ENCODE data around the gene CACNA2D4.

The CACNA2D4 gene

GRCh38 chr12:1835211-1836131 lies 83.0 kb downstream of the CACNA2D4 start:
- DNase-seq (ENCODE audit: low read depth in 1 of 2, low spot score in 1 of 2), result no peak

DNA sequence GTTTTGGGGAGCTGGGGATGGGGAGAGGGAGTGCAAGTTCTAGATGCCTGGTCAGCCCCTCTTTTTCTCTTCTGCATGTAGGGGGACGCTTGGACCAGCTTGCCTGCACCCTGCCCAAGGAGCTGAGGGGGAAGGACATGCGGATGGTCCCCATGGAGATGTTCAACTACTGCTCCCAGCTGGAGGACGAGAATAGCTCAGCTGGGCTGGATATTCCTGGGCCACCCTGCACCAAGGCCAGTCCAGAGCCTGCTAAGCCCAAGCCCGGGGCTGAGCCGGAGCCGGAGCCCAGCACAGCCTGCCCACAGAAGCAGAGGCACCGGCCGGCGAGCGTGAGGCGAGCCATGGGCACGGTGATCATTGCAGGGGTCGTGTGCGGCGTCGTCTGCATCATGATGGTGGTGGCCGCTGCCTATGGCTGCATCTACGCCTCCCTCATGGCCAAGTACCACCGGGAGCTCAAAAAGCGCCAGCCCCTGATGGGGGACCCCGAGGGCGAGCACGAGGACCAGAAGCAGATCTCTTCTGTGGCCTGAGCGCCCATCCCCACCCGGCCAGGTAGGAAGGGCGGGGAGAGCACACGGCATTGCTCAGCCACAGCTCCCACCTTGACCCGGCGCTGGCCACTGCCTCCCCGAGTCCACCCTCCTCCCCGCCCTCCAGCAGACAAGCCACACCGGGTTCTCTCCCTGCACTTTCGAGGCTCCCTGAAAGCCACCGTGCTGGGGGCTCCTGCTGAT lies 84.1 kb downstream of the CACNA2D4 start:
- DNase-seq (ENCODE audit: low read depth in 1 of 2, low spot score in 1 of 2), result no peak

DNA sequence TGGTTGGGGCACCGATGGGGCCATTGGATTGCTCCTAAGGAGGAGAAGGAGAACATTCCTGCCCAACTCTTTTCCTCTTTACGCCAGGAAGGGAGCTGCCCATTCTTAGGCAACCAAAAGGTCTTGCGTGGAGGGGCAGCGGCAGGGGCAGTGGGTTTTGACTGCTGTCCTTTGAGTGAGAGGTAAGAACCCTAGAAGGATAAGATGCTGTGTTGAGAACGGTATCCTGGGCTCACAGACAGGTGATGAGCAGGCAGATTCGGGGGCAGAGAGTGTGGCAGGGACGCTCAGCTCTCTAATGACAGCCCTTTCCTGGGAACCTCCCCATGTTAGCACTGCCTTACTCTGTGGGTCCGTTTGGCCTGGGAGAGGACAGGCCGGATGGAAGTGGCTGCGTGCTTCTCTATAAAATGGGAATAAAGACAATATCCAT lies 84.8 kb downstream of the CACNA2D4 start:
- no peak for DNase-seq (ENCODE audit: low read depth in 1 of 2, low spot score in 1 of 2)

DNA sequence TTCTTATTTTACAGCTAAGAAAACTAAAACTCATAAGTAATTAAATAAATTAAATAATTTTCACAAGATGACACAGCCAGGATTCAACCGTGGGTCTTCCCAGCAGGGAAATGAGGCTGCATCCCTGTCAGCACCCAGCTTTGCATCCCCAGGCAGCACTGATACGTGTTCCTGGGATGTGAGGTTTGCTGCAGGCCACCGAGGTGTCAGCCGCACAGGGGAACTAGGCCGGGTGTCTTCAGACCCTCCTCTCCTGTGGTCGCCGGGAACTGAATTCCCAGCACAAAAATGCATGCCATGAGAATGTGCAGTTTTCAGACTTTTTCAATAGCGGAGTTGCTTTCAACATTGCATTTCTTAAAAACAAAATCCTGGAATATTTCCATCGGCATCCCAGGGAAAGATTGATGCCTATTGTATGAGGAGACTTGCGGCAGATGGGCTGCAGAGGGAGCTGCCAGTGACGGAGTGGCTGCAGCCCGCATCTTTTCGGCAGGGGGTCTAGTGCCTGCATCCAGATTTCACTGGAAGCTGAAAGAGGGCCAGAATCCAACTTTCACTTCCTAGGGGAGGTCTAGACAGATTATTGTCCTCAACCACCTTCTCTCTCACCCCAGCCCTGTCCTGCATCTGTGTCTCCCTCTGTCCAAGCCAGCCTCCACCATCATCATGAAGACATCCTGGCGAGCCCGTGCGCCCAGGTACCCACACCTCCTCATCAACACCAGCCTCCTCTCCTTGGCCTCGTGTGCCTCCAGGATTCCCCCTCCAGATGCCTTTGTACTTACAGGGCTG lies 85.5 kb downstream of the CACNA2D4 start:
- no peak for DNase-seq (ENCODE audit: low read depth in 1 of 2, low spot score in 1 of 2)

DNA sequence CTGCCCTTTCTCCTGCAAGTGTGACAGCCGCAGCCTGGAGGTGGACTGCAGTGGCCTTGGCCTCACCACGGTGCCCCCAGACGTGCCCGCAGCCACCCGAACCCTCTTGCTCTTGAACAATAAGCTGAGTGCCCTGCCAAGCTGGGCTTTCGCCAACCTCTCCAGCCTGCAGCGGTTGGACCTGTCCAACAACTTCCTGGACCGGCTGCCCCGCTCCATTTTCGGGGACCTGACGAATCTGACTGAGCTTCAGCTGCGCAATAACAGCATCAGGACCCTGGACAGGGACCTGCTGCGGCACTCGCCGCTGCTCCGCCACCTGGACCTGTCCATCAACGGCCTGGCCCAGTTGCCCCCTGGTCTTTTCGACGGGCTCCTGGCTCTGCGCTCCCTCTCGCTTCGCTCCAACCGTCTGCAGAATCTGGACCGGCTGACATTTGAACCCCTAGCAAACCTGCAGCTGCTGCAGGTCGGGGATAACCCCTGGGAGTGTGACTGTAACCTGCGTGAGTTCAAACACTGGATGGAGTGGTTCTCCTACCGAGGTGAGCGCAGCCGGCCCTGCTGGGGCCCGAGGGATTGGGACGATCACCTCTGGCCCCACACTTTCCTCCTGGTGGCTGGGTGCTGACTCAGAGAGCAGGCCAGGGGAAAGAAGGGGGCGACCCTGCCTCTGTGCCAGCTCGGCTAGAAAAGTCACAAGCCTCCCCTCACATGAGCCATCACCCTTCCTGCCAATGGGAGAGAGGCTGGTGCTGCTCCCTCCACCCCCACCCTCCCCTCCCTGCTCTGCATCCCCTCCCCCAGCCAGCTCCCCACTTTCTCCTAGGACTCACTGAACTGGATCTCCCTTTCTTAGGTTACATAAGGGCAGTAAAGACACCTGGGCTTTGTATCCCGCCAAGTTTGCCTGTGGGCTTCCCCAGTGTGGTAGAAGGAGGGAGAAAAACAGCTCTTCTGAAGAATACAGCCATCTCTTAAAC lies 87.2 kb downstream of the CACNA2D4 start:
- DNase-seq (ENCODE audit: low read depth in 1 of 2, low spot score in 1 of 2), result no peak

DNA sequence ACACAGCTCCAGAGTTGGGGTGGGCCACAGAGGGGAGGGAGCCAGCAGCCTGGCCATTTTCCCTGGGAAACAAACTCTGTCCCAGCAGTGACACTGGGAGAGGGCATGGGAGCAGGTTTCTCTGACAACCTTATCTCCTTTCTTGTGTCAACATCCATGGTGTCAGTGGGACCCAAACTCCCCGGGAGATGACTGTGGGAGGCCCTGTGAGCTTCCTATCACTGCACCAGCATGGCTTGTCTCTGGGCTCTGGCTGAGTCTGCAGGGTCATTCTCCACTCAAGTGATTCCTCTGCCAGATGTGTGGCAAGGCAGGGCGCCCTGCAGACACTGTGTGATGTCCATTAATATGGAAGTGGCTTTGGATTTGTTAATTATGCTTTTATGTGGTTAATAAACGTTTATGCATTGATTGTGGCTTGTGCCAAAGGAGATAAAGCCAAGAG lies 88.0 kb downstream of the CACNA2D4 start:
- DNase-seq (ENCODE audit: low read depth in 1 of 2, low spot score in 1 of 2), result no peak

DNA sequence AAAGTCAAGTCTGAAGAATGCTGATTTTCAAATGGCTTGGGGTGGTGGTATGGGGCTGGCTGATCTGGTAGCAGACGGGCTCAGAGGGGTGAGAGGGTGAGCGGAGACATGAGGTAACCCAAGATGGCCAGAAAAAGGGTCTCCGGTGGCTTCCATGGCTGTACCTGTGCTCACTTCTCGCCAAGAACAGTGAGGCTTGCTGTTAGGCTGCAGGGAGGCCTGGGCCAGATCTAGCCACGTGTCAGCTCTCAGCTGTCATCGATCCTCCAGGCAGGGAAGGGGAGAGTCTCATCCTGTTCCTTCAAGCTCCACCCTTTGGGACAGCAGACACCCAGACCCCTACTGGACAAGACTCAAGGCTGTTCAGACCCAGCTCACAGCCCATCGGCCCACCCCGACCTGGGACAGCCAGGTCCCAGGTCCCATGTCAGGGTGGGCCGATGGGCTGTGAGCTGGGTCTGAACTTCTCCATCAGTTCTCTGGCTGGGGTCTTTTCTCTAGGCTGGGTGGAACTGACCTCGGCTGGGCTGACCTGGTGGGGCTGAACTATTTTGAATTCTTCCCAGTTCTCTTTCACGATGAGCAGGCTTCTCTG lies 89.0 kb downstream of the CACNA2D4 start:
- DNase-seq (ENCODE audit: low read depth in 1 of 2, low spot score in 1 of 2), result no peak

- no peak for DNase-seq (ENCODE audit: low read depth in 1 of 2, low spot score in 1 of 2)
Measured at GRCh38 chr12:1828856-1829255, 89.6 kb downstream of the CACNA2D4 start.

- no peak for DNase-seq (ENCODE audit: low read depth in 1 of 2, low spot score in 1 of 2)
Measured at GRCh38 chr12:1827826-1828805, 90.3 kb downstream of the CACNA2D4 start.

GRCh38 chr12:1826867-1827705 lies 91.4 kb downstream of the CACNA2D4 start:
- no peak for DNase-seq (ENCODE audit: low read depth in 1 of 2, low spot score in 1 of 2)

GRCh38 chr12:1826401-1826800 lies 92.1 kb downstream of the CACNA2D4 start:
- no peak for DNase-seq (ENCODE audit: low read depth in 1 of 2, low spot score in 1 of 2)

GRCh38 chr12:1825382-1826102 lies 92.9 kb downstream of the CACNA2D4 start:
- no peak for DNase-seq (ENCODE audit: low read depth in 1 of 2, low spot score in 1 of 2)

DNA sequence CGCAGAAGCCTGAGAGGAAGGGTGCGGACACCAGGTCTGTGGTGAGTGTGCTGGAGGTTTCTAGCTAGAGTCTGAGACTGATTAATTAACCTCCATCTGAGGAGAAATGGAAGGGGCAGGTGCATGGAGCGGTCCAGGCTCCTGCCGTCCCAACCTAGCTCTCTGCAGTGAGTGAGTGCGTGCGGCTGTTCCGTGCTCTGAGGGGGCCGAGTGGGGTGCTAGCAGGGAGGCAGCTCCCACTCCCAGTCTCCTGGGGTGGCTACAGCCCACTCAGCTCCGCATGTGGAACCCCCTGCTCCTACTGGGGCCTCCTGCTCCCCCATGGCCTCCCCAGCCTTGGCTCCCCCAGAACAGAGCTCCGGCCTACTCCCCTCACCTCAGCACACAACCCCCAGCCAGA lies 95.2 kb downstream of the CACNA2D4 start:
- DNase-seq (ENCODE audit: low read depth in 1 of 2, low spot score in 1 of 2), result no peak

DNA sequence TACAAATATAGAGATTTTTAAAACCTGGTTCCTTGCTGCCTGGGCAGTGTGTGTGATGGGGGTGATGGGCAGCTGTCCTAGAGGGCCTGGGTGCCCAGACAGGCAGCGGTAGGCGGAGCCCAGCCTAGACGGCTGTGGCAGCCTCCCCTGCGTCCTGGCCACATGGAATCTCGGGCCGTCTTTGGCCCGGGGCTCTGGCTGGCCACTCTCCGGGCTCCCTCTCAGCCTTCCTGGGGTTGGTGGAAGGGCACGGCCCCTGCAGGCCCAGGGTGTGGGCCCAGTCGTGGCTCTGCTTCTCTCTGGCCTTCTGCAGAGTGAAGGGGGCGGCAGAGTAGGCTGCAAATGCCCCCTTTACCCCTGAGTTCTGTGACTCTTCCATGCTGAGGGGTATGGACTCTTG lies 95.8 kb downstream of the CACNA2D4 start:
- no peak for DNase-seq (ENCODE audit: low read depth in 1 of 2, low spot score in 1 of 2)

DNA sequence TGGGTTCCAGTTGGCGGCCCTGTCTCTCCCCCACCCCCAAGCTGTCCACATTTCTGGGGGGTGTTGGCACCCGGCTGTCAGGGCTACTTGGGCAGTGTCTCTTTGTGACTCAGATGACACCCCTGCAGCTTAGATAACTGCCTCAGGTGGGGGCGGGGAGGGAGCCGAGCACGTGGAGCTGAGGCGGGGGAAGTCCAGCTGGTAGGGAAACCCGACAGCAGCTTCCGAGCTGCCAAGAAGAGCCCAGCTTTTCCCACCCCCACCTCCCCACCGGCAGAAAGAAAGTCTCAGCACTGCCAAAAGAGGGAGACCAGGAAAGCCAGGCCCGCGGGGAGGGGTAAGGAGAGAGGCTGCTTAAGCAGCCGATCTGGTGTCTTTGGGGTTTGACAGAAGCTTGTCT lies 96.6 kb downstream of the CACNA2D4 start:
- no peak for DNase-seq (ENCODE audit: low read depth in 1 of 2, low spot score in 1 of 2)

DNA sequence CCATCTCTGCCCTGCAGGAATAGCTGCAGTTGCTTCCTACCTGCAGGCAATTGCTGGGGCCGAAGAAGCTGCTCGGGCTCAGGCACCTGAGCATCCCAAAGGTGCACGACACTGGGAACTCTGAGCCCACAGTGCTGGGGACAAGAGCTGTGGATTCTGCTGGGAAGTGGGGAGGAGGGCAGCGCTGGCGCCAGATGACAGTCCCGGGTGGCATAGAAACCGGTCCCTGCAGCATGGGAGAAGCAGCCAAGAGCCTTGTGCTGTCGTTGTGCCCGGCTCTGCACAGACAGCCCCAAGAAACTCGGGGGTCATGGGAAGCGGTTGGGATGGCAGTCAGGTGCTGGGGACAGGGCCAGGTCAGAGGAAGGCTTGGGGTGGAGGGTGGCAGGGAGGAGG lies 97.6 kb downstream of the CACNA2D4 start:
- DNase-seq (ENCODE audit: low read depth in 1 of 2, low spot score in 1 of 2), result no peak
